GM19467 (cell line): ENCODE measurements around the gene PFKM.

Experiments
- ATAC-seq: cut with Tn5 transposase; IDR thresholded peaks from one replicate; pipeline ENCODE4 v1.9.1; 2021; ENCODE audit warnings: mild to moderate bottlenecking, moderate library complexity; ENCODE audit not compliant: unreplicated experiment

Gene PFKM

GRCh38 chr12:48119078-48119833, at the start of gene PFKM:
Gene PFKM (plus strand): TSS chr12:48119364. CDS start chr12:48122775, 3,411 bp downstream.
- ATAC-seq: peak; percentile 99

GRCh38 chr12:48070033-48070432, 49.1 kb upstream of the PFKM start:
- no peak for ATAC-seq

- no peak for ATAC-seq
Measured at GRCh38 chr12:48070731-48071130, 48.4 kb upstream of the PFKM start.

DNA sequence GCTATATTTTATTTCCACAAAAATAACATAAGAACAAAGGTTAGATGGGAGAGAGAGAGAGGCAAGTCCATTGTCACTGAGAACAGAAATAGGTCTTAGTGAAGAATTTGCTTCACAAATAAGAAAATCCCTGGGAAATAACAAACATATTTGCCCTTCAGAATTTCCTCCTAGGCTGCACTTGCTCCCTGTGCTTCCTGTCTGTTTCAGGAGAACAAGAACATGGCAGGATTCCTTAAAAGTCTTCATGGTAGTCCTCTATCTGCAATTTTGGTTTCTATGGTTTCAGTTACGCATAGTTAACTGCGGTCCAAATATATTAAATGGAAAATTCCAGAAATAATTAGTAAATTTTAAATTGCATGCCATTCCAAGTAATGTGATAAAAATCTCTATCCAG, 47.4 kb upstream of the PFKM start:
- no peak for ATAC-seq

DNA sequence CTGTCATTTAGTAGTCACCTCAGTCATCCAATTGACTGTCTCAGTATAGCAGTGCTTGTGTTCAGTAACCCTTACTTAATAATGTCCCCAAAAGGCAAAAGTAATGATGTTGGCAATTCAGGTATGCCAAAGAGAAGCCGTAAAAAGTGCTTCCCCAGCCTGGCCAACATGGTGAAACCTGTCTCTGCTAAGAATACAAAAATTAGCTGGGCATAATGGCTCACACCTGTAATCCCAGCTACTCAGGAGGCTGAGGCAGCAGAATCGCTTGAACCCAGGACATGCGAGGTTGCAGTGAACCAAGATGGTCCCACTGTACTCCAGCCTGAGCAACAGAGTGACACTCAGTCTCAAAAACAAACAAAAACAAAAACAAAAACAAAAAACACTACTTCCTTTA, 46.9 kb upstream of the PFKM start:
- ATAC-seq: no peak

- ATAC-seq: no peak
Measured at GRCh38 chr12:48074266-48074665, 44.9 kb upstream of the PFKM start.

- ATAC-seq: no peak
Measured at GRCh38 chr12:48075832-48076231, 43.3 kb upstream of the PFKM start.

DNA sequence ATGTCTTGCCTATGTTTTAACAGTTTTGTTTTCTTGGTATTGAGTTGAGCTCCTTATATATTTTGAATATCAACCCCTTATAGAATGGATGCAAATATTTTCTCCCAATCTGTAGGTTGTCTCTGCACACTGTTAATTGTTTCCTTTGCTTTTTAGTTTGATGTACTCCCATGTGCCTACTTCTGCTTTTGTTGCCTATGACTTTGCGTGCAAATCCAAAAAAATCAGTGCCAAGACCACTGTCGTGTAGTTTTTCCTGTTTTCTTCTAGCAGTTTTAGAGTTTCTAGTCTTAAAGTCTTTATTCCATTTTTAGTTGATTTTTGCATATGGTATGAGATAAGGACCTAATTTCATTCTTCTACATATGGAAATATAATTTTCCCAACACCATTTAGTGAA, 42.1 kb upstream of the PFKM start:
- no peak for ATAC-seq

- ATAC-seq: no peak
Measured at GRCh38 chr12:48078901-48079300, 40.3 kb upstream of the PFKM start.

GRCh38 chr12:48080285-48080684, 38.9 kb upstream of the PFKM start:
- no peak for ATAC-seq

DNA sequence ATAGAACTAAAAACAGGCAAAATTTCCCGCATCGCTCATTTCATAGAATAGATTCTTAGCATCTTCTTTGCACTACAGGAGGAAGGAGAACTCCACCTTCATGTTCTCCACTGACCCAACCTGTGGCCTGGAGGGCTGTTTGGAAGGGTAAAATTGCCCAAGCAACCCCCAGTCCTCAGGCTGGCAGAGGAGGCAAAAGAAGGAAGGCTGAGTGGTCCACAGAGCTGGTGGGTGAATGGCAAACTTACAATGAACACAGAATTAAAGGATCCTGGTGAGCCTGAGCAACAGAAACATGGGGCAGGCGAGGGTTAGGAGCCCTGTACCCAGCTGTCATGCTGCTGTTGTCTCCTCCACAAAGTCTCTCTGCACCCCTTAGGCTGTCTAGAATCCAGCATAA, 38.3 kb upstream of the PFKM start:
- no peak for ATAC-seq

DNA sequence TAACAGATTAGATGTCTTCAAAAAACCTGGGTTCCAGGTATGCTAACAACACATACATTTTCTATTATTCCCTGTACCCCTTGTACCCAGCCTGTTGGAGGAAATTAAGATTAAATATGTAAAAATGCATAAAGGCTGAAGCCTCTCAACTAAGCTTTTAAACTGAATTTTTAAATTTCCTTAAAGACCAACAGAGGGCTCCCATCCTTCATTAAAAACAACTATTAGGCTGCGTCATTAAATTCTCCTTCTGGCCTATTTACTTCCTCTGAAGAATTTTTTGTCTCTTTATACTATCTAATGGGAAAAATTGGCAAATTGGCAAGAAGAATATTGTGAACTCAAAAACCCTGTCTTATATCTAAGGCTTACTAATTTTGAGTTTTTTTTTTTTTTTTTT, 35.1 kb upstream of the PFKM start:
- no peak for ATAC-seq

GRCh38 chr12:48084841-48085460, 34.2 kb upstream of the PFKM start:
- no peak for ATAC-seq

DNA sequence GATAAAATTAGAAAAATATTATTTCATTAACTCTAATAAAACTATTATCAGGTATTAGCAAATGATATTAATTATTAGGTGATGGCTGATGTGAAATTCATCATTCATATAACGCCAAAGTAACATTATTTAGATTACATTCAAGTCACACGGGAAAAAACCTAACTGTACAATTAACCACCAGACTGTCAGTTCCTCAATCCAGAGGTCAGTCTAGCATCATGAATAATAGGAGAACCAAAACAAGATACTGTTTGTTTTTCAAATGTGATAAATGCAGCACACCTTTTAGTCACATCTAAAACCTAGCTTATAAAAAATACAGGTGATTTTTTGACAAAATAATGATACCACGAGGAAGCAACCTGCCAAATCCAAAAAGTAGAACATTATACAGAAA, 32.8 kb upstream of the PFKM start:
- ATAC-seq: no peak

GRCh38 chr12:48092611-48093010, 26.6 kb upstream of the PFKM start:
- ATAC-seq: no peak

DNA sequence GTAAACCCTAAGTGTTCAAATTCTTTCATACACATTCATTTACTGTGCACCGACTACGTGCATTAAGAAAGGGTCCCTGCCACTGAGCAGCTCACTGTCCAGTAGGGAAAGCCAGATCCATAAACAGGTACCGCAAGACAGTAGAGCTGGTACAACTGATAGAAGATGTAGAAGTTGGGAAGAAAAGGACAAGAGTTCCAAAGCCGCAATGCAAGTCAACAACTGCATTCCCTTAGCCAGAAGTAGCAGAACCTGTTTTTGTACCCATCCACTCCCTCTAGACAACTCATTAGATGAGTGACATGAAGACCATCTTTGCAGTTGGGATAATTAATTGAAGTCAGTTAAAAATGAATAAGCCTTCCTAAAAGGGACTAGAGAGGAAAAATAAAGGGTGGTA, 14.6 kb upstream of the PFKM start:
- no peak for ATAC-seq

- ATAC-seq: peak; percentile 17
Measured at GRCh38 chr12:48105321-48105866, 13.8 kb upstream of the PFKM start.

DNA sequence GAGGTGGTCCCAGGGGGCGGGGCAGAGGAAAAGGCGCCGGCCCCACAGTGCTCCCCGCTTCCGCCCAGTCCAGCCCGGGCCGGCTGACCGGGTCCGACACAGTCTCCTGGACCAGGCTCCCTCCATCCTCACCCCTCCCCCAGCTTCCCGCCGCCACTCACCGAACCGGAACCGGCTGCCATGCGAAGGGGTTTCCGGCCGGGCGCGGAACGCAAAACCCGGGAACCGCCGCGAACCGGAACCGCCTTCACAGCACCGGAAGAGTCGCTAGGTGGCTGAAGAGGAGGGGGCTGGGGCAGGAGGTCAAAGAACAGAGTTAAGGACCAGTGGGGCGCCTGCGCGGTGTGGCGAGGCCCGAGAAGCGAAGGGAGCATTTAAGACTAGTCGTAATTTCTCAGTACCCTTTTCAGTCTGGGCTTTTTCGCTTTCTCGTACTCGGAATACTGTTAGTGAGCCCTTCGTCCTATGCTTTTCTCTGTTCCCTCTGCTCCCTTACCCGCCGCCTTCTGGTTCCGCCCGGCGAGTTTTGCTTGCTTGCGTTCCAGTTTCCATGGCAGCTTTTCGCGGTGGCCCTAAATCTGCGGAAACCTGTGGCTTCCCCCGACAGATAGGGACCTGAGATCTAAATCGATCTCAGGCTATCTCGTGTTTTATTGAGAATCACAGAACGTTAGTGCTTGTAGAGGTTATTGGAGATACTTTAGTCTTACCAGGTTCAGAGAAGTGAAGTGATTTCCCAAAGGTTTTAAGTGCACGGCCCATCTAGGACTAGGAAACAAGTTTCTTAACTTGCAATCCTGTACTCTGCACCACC, 13.1 kb upstream of the PFKM start, which contains the start of gene SENP1:
TSS of gene SENP1 (minus strand) at position 213 of the 814 bp plus-strand sequence. CDS start 4,607 bp downstream, outside the sequence.
- ATAC-seq: peak; percentile 54

DNA sequence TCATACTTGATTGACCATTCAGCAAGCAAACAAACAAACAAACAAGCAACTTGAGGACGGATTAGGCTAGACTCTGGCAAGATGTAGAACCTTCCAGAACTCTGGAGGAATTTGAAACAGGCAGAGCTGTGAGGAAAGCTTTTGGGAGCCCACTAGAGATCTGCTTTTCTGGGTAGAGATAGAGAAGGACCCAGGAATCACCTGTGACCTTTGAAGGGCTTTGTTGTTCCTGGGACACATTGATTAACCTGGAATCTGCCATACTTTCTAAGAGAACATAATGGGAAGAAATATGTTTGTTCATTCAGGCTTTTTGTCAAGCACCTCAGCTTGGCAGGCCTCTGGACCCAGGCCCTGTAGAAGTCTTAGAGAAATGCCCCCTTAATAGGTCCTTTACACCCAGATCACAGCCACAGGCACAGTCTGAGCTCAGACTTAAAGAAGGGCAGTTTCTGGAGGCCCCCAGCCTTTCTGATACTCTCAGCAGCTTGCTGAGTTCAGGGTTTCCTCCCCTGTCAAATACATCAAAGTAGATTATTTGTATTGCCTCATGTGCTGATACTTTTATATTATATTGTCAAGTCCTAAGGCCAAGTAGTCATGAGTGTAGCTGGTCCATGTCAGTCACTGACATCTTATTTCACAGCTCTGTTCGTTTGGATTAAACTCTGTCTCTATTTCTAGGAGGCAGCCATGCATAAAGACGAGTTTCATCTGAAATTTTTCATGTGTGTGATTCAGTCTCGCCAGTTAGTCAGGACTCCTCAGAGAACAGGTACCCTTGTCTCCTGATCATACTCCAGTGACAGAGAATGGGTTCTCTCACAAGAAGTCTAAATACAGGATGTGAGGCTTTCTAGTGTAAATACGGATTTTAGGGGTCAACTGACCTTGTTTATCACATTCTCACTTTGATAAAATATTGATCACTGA, 12.2 kb upstream of the PFKM start:
- no peak for ATAC-seq

- no peak for ATAC-seq
Measured at GRCh38 chr12:48109424-48109823, 9.7 kb upstream of the PFKM start.
